ENCODE measurements around the gene CABS1. TPM values are rescaled to one million over a fixed set of nuclear protein-coding genes. Genes with fewer than 3 reads are reported as not detected.

The CABS1 gene
- total RNA-seq, 1 experiment from 2014 or later: not detected

- DNase-seq: no peak
- Mint-ChIP-seq H3K27me3 (ENCODE audit: unreplicated experiment) (no peaks in the 10 kb centered on the region), H3K4me1 (ENCODE audit: low read depth, unreplicated experiment) (no peaks in the 10 kb centered on the region), H3K36me3 (ENCODE audit: insufficient read depth, unreplicated experiment) (no peaks in the 10 kb centered on the region), H3K27ac (ENCODE audit: unreplicated experiment) (no peak overlapping the region), H3K4me3 (ENCODE audit: low read depth, unreplicated experiment) (no peak overlapping the region), H3K9me3 (ENCODE audit: low read depth, unreplicated experiment) (no peaks in the 10 kb centered on the region)
- TF ChIP-seq CTCF (IDR thresholded peaks at IDR 0.05; ENCODE audit: unreplicated experiment): no peak
- intact Hi-C loops (cut with micrococcal nuclease; ENCODE audit: unreplicated experiment): no loop called here
- BruUV-seq (replicated peaks): no TSS peak
- CTCF ChIA-PET: no interaction called here
Measured at GRCh38 chr4:70367813-70368212, 33.0 kb downstream of the CABS1 start.

GRCh38 chr4:70371987-70372386 lies 37.2 kb downstream of the CABS1 start:
- CTCF ChIA-PET: no interaction called here
- Mint-ChIP-seq H3K27ac (ENCODE audit: unreplicated experiment) (no peak overlapping the region), H3K27me3 (ENCODE audit: unreplicated experiment) (no peaks in the 10 kb centered on the region), H3K9me3 (ENCODE audit: low read depth, unreplicated experiment) (no peaks in the 10 kb centered on the region), H3K36me3 (ENCODE audit: insufficient read depth, unreplicated experiment) (no peaks in the 10 kb centered on the region), H3K4me1 (ENCODE audit: low read depth, unreplicated experiment) (no peaks in the 10 kb centered on the region), H3K4me3 (ENCODE audit: low read depth, unreplicated experiment) (no peak overlapping the region)
- no peak for DNase-seq
- TF ChIP-seq CTCF (IDR thresholded peaks at IDR 0.05; ENCODE audit: unreplicated experiment): no peak
- intact Hi-C loops (cut with micrococcal nuclease; ENCODE audit: unreplicated experiment): no loop called here
- BruUV-seq (replicated peaks): no TSS peak

GRCh38 chr4:70372760-70373159 lies 38.0 kb downstream of the CABS1 start:
- intact Hi-C loops (cut with micrococcal nuclease; ENCODE audit: unreplicated experiment): no loop called here
- Mint-ChIP-seq H3K4me1 (ENCODE audit: low read depth, unreplicated experiment) (no peaks in the 10 kb centered on the region), H3K4me3 (ENCODE audit: low read depth, unreplicated experiment) (no peak overlapping the region), H3K36me3 (ENCODE audit: insufficient read depth, unreplicated experiment) (no peaks in the 10 kb centered on the region), H3K27me3 (ENCODE audit: unreplicated experiment) (no peaks in the 10 kb centered on the region), H3K27ac (ENCODE audit: unreplicated experiment) (no peak overlapping the region), H3K9me3 (ENCODE audit: low read depth, unreplicated experiment) (no peaks in the 10 kb centered on the region)
- DNase-seq: no peak
- CTCF ChIA-PET: no interaction called here
- BruUV-seq (replicated peaks): no TSS peak
- TF ChIP-seq CTCF (IDR thresholded peaks at IDR 0.05; ENCODE audit: unreplicated experiment): no peak

- H3K4me3 Mint-ChIP-seq (ENCODE audit: low read depth, unreplicated experiment): no peak overlapping the region
- TF ChIP-seq CTCF (IDR thresholded peaks at IDR 0.05; ENCODE audit: unreplicated experiment): no peak
- CTCF ChIA-PET: interaction anchor here (0.9 kb wide), 1 partner anchor 142 kb away, joined by 3 read pairs; no protein-coding TSS in a partner anchor
- no peaks in the 10 kb centered on the region for H3K36me3 Mint-ChIP-seq (ENCODE audit: insufficient read depth, unreplicated experiment)
- no peaks in the 10 kb centered on the region for H3K9me3 Mint-ChIP-seq (ENCODE audit: low read depth, unreplicated experiment)
- no peak for DNase-seq
- H3K4me1 Mint-ChIP-seq (ENCODE audit: low read depth, unreplicated experiment): no peaks in the 10 kb centered on the region
- intact Hi-C loops (cut with micrococcal nuclease; ENCODE audit: unreplicated experiment): no loop called here
- H3K27me3 Mint-ChIP-seq (ENCODE audit: unreplicated experiment): no peaks in the 10 kb centered on the region
- no TSS peak for BruUV-seq (replicated peaks)
- H3K27ac Mint-ChIP-seq (ENCODE audit: unreplicated experiment): no peak overlapping the region
Measured at GRCh38 chr4:70380578-70380977, 45.8 kb downstream of the CABS1 start.

Measured in Calu3 (cell line).